H9 (cell line): ENCODE results near the gene SCUBE1. TPM values are rescaled to one million over a fixed set of nuclear protein-coding genes. Genes with fewer than 3 reads are reported as not detected.

Experiments
- DNase-seq: peaks from one replicate; pipeline ENCODE4 v3.0.0-alpha.2; 2017
- H2AFZ ChIP-seq: one replicate; pipeline ENCODE4 v1.6.1; 2013; ENCODE audit warnings: mild to moderate bottlenecking, low read length, control low read depth, moderate library complexity
- H2AK5ac ChIP-seq: 2 replicates; pipeline ENCODE4 v1.6.1; 2013; ENCODE audit warnings: low read length, control low read depth, mixed read lengths; ENCODE audit not compliant: insufficient read length
- H2BK120ac ChIP-seq: one replicate; pipeline ENCODE4 v1.6.1; 2013; ENCODE audit warnings: low read depth, mild to moderate bottlenecking, low read length, control low read depth, inconsistent platforms; ENCODE audit not compliant: poor library complexity, severe bottlenecking
- H2BK12ac ChIP-seq: 2 replicates; pipeline ENCODE4 v1.6.1; 2013; ENCODE audit warnings: low read length, control low read depth, mixed read lengths, low read depth; ENCODE audit not compliant: insufficient read length
- H2BK15ac ChIP-seq: 2 replicates; pipeline ENCODE4 v1.6.1; 2013; ENCODE audit warnings: low read depth, low read length, control low read depth
- H2BK20ac ChIP-seq: one replicate; pipeline ENCODE4 v1.6.1; 2013; ENCODE audit warnings: low read depth, mild to moderate bottlenecking, low read length, control low read depth, inconsistent platforms; ENCODE audit not compliant: poor library complexity, severe bottlenecking
- H2BK5ac ChIP-seq: 2 replicates; pipeline ENCODE4 v1.6.1; 2013; ENCODE audit warnings: low read length, control low read depth, mixed read lengths; ENCODE audit not compliant: insufficient read length
- H3K14ac ChIP-seq: 2 replicates; pipeline ENCODE4 v1.6.1; 2013; ENCODE audit warnings: low read length, control low read depth; ENCODE audit not compliant: insufficient read depth
- H3K18ac ChIP-seq: 2 replicates; pipeline ENCODE4 v1.6.1; 2013; ENCODE audit warnings: low read depth, mild to moderate bottlenecking, mixed read lengths, low read length, control low read depth; ENCODE audit not compliant: insufficient read length
- H3K23ac ChIP-seq: 2 replicates; pipeline ENCODE4 v1.6.1; 2013; ENCODE audit warnings: low read length, control low read depth, mixed read lengths, low read depth; ENCODE audit not compliant: insufficient read length
- H3K23me2 ChIP-seq: 2 replicates; pipeline ENCODE4 v1.6.1; 2013; ENCODE audit warnings: low read depth, mild to moderate bottlenecking, mixed read lengths, low read length, control low read depth; ENCODE audit not compliant: insufficient read length, poor library complexity, severe bottlenecking
- H3K27ac ChIP-seq: 2 replicates; pipeline ENCODE4 v1.5.1; 2013; ENCODE audit warnings: low read length, control low read depth, mixed read lengths, low read depth; ENCODE audit not compliant: insufficient read length
- H3K27me3 ChIP-seq: 2 replicates; pipeline ENCODE4 v1.6.1; 2013; ENCODE audit warnings: low read length, control low read depth, inconsistent platforms; ENCODE audit not compliant: insufficient read depth
- H3K4ac ChIP-seq: 2 replicates; pipeline ENCODE4 v1.6.1; 2013; ENCODE audit warnings: low read depth, mild to moderate bottlenecking, control low read depth, inconsistent platforms, low read length, moderate library complexity
- H3K4me1 ChIP-seq: 2 replicates; pipeline ENCODE4 v1.6.1; 2013; ENCODE audit warnings: low read length, control low read depth, inconsistent platforms; ENCODE audit not compliant: insufficient read depth
- H3K4me2 ChIP-seq: 2 replicates; pipeline ENCODE4 v1.6.1; 2013; ENCODE audit warnings: low read length, control low read depth, mixed read lengths; ENCODE audit not compliant: insufficient read length, insufficient read depth
- H3K56ac ChIP-seq: 2 replicates; pipeline ENCODE4 v1.6.1; 2013; ENCODE audit warnings: low read depth, mild to moderate bottlenecking, mixed read lengths, low read length, control low read depth; ENCODE audit not compliant: insufficient read length
- H3K79me1 ChIP-seq: 2 replicates; pipeline ENCODE4 v1.6.1; 2013; ENCODE audit warnings: low read depth, mild to moderate bottlenecking, moderate library complexity, low read length, control low read depth, inconsistent platforms; ENCODE audit not compliant: insufficient read depth, poor library complexity, severe bottlenecking
- H3K79me2 ChIP-seq: 2 replicates; pipeline ENCODE4 v1.6.1; 2013; ENCODE audit warnings: low read length, control low read depth, inconsistent platforms; ENCODE audit not compliant: insufficient read depth
- H3K9ac ChIP-seq: 2 replicates; pipeline ENCODE4 v1.6.1; 2013; ENCODE audit warnings: low read length, control low read depth, mixed read lengths; ENCODE audit not compliant: insufficient read length; ENCODE audit errors: extremely low read depth
- H3K9me3 ChIP-seq: one replicate; pipeline ENCODE4 v1.6.1; 2013; ENCODE audit warnings: low read depth, low read length, inconsistent platforms; ENCODE audit not compliant: control insufficient read depth
- H3T11ph ChIP-seq: one replicate; pipeline ENCODE4 v1.6.1; 2013; ENCODE audit warnings: mild to moderate bottlenecking, low read length, control low read depth, inconsistent platforms
- H4K20me1 ChIP-seq: one replicate; pipeline ENCODE4 v1.6.1; 2013; ENCODE audit not compliant: control insufficient read depth, insufficient read length, insufficient read depth
- H4K5ac ChIP-seq: 2 replicates; pipeline ENCODE4 v1.6.1; 2013; ENCODE audit warnings: low read depth, mild to moderate bottlenecking, mixed read lengths, low read length, control low read depth; ENCODE audit not compliant: insufficient read length
- H4K8ac ChIP-seq: replicated peaks from 2 replicates; pipeline ENCODE4 v1.6.1; 2013; ENCODE audit warnings: low read length, control low read depth, mixed read lengths, low read depth; ENCODE audit not compliant: insufficient read length
- H4K91ac ChIP-seq: 2 replicates; pipeline ENCODE4 v1.6.1; 2013; ENCODE audit warnings: low read depth, mild to moderate bottlenecking, moderate library complexity, mixed read lengths, low read length, control low read depth; ENCODE audit not compliant: insufficient read length
- H3K27ac Mint-ChIP-seq, 3 experiments: 2 replicates in 2 of 3; 3 replicates in 1 of 3; pipeline ENCODE4 v1.8.0; 2020 to 2021; ENCODE audit warnings: mixed read lengths in 3 of 3, mild to moderate bottlenecking in 1 of 3, moderate library complexity in 1 of 3
- H3K27me3 Mint-ChIP-seq: 2 replicates; pipeline ENCODE4 v1.8.0; 2021; ENCODE audit warnings: low read depth, mild to moderate bottlenecking, moderate library complexity, mixed read lengths
- H3K36me3 Mint-ChIP-seq, 3 experiments: 2 replicates in 2 of 3; 3 replicates in 1 of 3; pipeline ENCODE4 v1.8.0; 2020 to 2021; ENCODE audit warnings: low read depth in 3 of 3, mixed read lengths in 3 of 3; ENCODE audit not compliant: insufficient read depth in 1 of 3
- H3K4me1 Mint-ChIP-seq, 2 experiments: 2 replicates each; pipeline ENCODE4 v1.8.0; 2020; ENCODE audit warnings: mixed read lengths in 2 of 2
- H3K4me3 Mint-ChIP-seq, 2 experiments: 2 replicates in 1 of 2; 3 replicates in 1 of 2; pipeline ENCODE4 v1.8.0; 2020 to 2021; ENCODE audit warnings: mild to moderate bottlenecking in 2 of 2, mixed read lengths in 2 of 2, moderate library complexity in 1 of 2
- H3K9me3 Mint-ChIP-seq, 2 experiments: 2 replicates in 1 of 2; 3 replicates in 1 of 2; pipeline ENCODE4 v1.8.0; 2020; ENCODE audit warnings: mild to moderate bottlenecking in 2 of 2, mixed read lengths in 2 of 2, moderate library complexity in 1 of 2
- CTCF ChIP-seq: fragments of 200-600 bp; sonication (generic); conservative IDR thresholded peaks from 3 replicates; pipeline ENCODE4 v1.8.0; 2021; ENCODE audit warnings: antibody characterized with exemption, mild to moderate bottlenecking
- WGBS: extraction: QIAGEN DNeasy Blood & Tissue Kit; methylation state at CpG from one replicate; pipeline ENCODE4 v1.1.7; 2013; ENCODE audit warnings: missing lambda C conversion rate, low lambda C conversion rate, mixed read lengths; ENCODE audit not compliant: insufficient read length; ENCODE audit errors: extremely low coverage; 5-methylcytosine and 5-hydroxymethylcytosine counted together
- total RNA-seq: library from RNA; stranded (reverse); gene quantifications from 2 replicates; pipeline ENCODE4 v1.2.1, GENCODE V29; 2021

SCUBE1 gene
- total RNA-seq, 1 experiment from 2014 or later: 1.2 TPM

- Histone ChIP-seq H3K9me3 (no peaks in the 10 kb centered on the region), H3K14ac (no peak overlapping the region), H3K4me2 (no peak overlapping the region), H3K56ac (no peak overlapping the region), H4K5ac (no peak overlapping the region), H4K20me1 (no peaks in the 10 kb centered on the region), H3K27me3 (no peaks in the 10 kb centered on the region), H2BK20ac (no peak overlapping the region), H3K23ac (no peak overlapping the region), H2BK12ac (no peak overlapping the region), H3T11ph (no peak overlapping the region), H3K79me1 (no peaks in the 10 kb centered on the region), H3K79me2 (no peaks in the 10 kb centered on the region), H3K23me2 (no peaks in the 10 kb centered on the region), H2AK5ac (no peak overlapping the region), H3K27ac (no peak overlapping the region), H2BK15ac (no peak overlapping the region), H2AFZ (no peak overlapping the region), H3K4ac (no peak overlapping the region), H2BK5ac (no peak overlapping the region), H4K8ac (no peak overlapping the region), H3K18ac (no peak overlapping the region), H3K9ac (no peak overlapping the region), H4K91ac (no peak overlapping the region), H2BK120ac (no peak overlapping the region), H3K4me1 (no peaks in the 10 kb centered on the region)
- H3K36me3 Mint-ChIP-seq: no peaks in the 10 kb centered on the region
- peaks cover 17 to 22% of the 10 kb centered on the region in 2 experiments for H3K4me1 Mint-ChIP-seq
- WGBS: no CpG with 5 or more reads among the region's 8 CpGs
- no peak for DNase-seq
- TF ChIP-seq CTCF: no peak
- H3K9me3 Mint-ChIP-seq: no peaks in the 10 kb centered on the region; a peak in 1 of 5 replicates
- peaks cover 7% of the 10 kb centered on the region for H3K27me3 Mint-ChIP-seq
- H3K27ac Mint-ChIP-seq: peak overlapping the region in 2 of 3 experiments; percentile 29 to 93; a peak in 2 of 7 replicates
- no peak overlapping the region for H3K4me3 Mint-ChIP-seq
These were observed 110.7 kb downstream of the SCUBE1 start for GRCh38 chr22:43232445-43232844.
